ENCODE results near the gene SLIT3.

Gene SLIT3

GRCh38 chr5:168951356-168951755, 349.6 kb downstream of the SLIT3 start:
- no peak for TF ChIP-seq CTCF (IDR thresholded peaks at IDR 0.05; ENCODE audit: insufficient read depth, low read length, poor library complexity, severe bottlenecking)
- TF ChIP-seq EZH2phosphoT487 (conservative IDR thresholded peaks at IDR 0.05; ENCODE audit: low read length): no peak
- Histone ChIP-seq H4K20me1 (ENCODE audit: low read depth, low read length) (no peaks in the 10 kb centered on the region), H3K79me2 (ENCODE audit: insufficient read depth, low read length) (no peaks in the 10 kb centered on the region), H3K4me3 (ENCODE audit: insufficient read depth, low read length, poor library complexity, severe bottlenecking) (no peak overlapping the region), H2AFZ (ENCODE audit: low read depth, low read length, severe bottlenecking) (no peak overlapping the region), H3K27me3 (ENCODE audit: low read length) (no peaks in the 10 kb centered on the region), H3K4me2 (ENCODE audit: low read depth, low read length, poor library complexity, severe bottlenecking) (no peak overlapping the region), H3F3A (ENCODE audit: insufficient read depth) (no peaks in the 10 kb centered on the region), H3K9me2 (replicated peaks; ENCODE audit: insufficient read depth, low read length) (no peaks in the 10 kb centered on the region), H3K27ac (ENCODE audit: low read depth, low read length) (no peak overlapping the region), H3K9ac (ENCODE audit: low read length) (no peak overlapping the region), H3K36me3 (ENCODE audit: low read length) (no peaks in the 10 kb centered on the region), H3K9me3 (ENCODE audit: insufficient read depth, low read length) (no peaks in the 10 kb centered on the region)

GRCh38 chr5:168950241-168950951, 350.5 kb downstream of the SLIT3 start:
- Histone ChIP-seq H4K20me1 (ENCODE audit: low read depth, low read length) (no peaks in the 10 kb centered on the region), H3K27ac (ENCODE audit: low read depth, low read length) (no peak overlapping the region), H3F3A (ENCODE audit: insufficient read depth) (no peaks in the 10 kb centered on the region), H2AFZ (ENCODE audit: low read depth, low read length, severe bottlenecking) (no peak overlapping the region), H3K27me3 (ENCODE audit: low read length) (no peaks in the 10 kb centered on the region), H3K79me2 (ENCODE audit: insufficient read depth, low read length) (no peaks in the 10 kb centered on the region), H3K36me3 (ENCODE audit: low read length) (no peaks in the 10 kb centered on the region), H3K4me3 (ENCODE audit: insufficient read depth, low read length, poor library complexity, severe bottlenecking) (no peak overlapping the region), H3K9ac (ENCODE audit: low read length) (no peak overlapping the region), H3K9me3 (ENCODE audit: insufficient read depth, low read length) (no peaks in the 10 kb centered on the region), H3K9me2 (replicated peaks; ENCODE audit: insufficient read depth, low read length) (no peaks in the 10 kb centered on the region), H3K4me2 (ENCODE audit: low read depth, low read length, poor library complexity, severe bottlenecking) (no peak overlapping the region)
- TF ChIP-seq CTCF (IDR thresholded peaks at IDR 0.05; ENCODE audit: insufficient read depth, low read length, poor library complexity, severe bottlenecking) (no peak), EZH2phosphoT487 (conservative IDR thresholded peaks at IDR 0.05; ENCODE audit: low read length) (no peak)

GRCh38 chr5:168948746-168949145, 352.2 kb downstream of the SLIT3 start:
- Histone ChIP-seq H3K9me3 (ENCODE audit: insufficient read depth, low read length) (no peaks in the 10 kb centered on the region), H3K9me2 (replicated peaks; ENCODE audit: insufficient read depth, low read length) (no peaks in the 10 kb centered on the region), H3F3A (ENCODE audit: insufficient read depth) (no peaks in the 10 kb centered on the region), H2AFZ (ENCODE audit: low read depth, low read length, severe bottlenecking) (no peak overlapping the region), H3K36me3 (ENCODE audit: low read length) (no peaks in the 10 kb centered on the region), H3K27ac (ENCODE audit: low read depth, low read length) (no peak overlapping the region), H3K4me2 (ENCODE audit: low read depth, low read length, poor library complexity, severe bottlenecking) (no peak overlapping the region), H3K27me3 (ENCODE audit: low read length) (no peaks in the 10 kb centered on the region), H4K20me1 (ENCODE audit: low read depth, low read length) (no peaks in the 10 kb centered on the region), H3K4me3 (ENCODE audit: insufficient read depth, low read length, poor library complexity, severe bottlenecking) (no peak overlapping the region), H3K79me2 (ENCODE audit: insufficient read depth, low read length) (no peaks in the 10 kb centered on the region), H3K9ac (ENCODE audit: low read length) (no peak overlapping the region)
- no peak for TF ChIP-seq CTCF (IDR thresholded peaks at IDR 0.05; ENCODE audit: insufficient read depth, low read length, poor library complexity, severe bottlenecking)
- TF ChIP-seq EZH2phosphoT487 (conservative IDR thresholded peaks at IDR 0.05; ENCODE audit: low read length): no peak

All from SU-DHL-6 (cell line).